ENCODE measurements around the gene UBE2G2.

DNA sequence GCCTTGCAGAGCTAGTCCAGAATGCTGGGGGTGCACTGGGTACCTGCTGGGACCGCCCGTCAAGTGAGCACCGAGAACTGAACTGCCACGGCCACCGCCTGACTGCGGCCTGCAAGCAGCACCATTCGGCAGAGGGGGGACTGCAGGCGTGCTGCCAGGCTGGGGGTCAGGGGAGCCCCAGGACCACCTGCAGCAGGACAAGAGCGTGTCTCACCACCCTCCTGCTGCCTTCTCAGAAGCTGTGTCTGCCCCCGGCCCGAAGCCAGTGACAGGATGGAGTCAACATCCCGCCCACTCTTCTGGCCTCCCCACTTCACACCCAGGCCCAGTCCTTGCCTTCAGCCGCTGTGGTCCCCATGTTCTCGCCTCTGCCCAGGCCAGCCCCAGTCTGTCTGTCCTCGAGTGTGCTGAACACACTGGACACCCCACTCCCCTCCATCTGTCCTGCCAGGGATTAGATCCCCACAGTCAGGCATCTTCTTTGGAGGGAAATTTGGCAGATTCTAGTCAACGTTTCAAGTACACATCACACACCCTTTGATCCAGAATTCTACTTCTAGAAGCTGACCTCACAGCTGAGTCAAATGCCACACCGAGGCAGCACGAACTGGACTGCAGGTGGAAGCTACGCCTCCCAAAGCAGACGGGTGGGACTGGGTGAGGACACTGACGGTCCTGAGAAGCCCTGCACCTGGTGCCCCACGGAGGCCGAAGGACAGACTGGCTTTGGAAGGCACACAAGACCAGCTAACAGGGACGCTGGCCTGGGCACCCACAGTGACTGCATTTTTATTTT lies 45.8 kb upstream of the UBE2G2 start:
- no peak for TF ChIP-seq EZH2 (IDR thresholded peaks at IDR 0.05; ENCODE audit: low read length, unreplicated experiment)
- TF ChIP-seq, protein P1, sequence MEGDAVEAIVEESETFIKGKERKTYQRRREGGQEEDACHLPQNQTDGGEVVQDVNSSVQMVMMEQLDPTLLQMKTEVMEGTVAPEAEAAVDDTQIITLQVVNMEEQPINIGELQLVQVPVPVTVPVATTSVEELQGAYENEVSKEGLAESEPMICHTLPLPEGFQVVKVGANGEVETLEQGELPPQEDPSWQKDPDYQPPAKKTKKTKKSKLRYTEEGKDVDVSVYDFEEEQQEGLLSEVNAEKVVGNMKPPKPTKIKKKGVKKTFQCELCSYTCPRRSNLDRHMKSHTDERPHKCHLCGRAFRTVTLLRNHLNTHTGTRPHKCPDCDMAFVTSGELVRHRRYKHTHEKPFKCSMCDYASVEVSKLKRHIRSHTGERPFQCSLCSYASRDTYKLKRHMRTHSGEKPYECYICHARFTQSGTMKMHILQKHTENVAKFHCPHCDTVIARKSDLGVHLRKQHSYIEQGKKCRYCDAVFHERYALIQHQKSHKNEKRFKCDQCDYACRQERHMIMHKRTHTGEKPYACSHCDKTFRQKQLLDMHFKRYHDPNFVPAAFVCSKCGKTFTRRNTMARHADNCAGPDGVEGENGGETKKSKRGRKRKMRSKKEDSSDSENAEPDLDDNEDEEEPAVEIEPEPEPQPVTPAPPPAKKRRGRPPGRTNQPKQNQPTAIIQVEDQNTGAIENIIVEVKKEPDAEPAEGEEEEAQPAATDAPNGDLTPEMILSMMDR (conservative IDR thresholded peaks at IDR 0.05; ENCODE audit: low read depth, low read length), result no peak
- no peak for TF ChIP-seq EZH2phosphoT487 (IDR thresholded peaks at IDR 0.05; ENCODE audit: borderline replicate concordance, low read length)
